HG02981 (cell line): ENCODE results near the gene POLR2L.

Experiments used
- ATAC-seq: cut with Tn5 transposase; IDR thresholded peaks from one replicate; pipeline ENCODE4 v1.9.1; 2021; ENCODE audit warnings: mild to moderate bottlenecking, moderate library complexity; ENCODE audit not compliant: unreplicated experiment

The POLR2L gene

DNA sequence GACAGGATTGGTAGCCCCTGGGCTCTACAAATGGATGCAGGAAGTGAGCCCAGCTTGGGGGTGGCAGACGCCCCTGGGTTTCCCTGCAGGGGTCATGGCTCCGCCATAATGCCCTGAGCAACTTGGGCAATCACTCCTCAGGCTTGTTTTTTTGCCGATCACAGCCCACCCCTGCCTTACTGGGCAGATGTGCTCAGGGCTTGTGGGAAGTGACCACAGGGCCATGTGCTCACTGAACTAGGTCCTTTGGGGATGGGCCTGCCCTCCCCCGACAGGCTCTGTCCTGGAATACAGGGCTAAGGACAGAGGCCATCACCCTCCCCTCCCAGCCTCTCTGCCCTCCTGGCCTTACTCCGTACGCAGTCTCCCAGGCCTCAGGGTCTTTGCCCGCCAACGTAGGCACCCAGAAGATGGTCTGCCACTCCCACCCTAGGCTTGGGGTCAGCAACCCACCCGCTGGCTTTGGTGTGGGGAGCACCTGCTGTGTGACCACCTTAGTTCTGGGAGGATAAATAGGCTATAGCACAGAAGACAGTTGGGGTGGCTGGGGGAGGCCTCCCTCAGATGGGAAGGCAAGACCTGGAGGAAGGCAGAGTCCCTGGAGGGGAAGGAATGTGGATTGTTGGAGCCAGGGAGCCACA lies 28.8 kb downstream of the POLR2L start:
- ATAC-seq: no peak

DNA sequence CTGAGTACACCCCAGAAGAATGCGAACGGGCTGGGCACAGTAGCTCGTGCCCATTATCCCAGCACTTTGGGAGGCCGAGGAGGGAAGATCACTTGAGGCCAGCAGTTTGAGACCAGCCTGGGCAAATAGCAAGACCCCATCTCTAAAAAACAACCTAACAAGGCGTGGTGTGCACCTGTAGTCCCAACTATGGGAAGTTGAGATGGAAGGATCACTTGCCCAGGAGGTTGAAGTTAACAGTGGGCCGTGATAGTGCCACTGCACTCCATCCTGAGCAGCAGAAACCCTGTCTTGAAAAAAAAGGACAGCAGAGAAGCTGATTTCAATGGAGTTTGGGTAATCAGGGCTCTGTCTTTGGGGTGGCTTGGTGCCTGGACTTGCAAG lies 29.3 kb downstream of the POLR2L start:
- no peak for ATAC-seq

DNA sequence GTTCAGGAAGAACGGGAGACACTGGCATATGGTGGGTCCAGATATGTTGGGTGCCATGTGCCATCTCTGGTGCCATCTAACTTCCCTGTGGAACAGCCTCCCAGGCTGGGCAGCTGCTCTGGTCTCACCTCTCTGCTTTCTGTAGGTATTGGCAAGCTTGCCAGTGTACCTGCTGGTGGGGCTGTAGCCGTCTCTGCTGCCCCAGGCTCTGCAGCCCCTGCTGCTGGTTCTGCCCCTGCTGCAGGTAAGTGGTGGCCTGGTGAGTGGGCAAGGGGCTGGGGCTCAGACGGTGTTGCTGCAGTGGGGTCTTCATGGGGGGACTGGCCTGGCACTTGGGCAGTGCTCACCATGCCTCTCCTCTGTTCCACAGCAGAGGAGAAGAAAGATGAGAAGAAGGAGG lies 29.9 kb downstream of the POLR2L start:
- no peak for ATAC-seq

DNA sequence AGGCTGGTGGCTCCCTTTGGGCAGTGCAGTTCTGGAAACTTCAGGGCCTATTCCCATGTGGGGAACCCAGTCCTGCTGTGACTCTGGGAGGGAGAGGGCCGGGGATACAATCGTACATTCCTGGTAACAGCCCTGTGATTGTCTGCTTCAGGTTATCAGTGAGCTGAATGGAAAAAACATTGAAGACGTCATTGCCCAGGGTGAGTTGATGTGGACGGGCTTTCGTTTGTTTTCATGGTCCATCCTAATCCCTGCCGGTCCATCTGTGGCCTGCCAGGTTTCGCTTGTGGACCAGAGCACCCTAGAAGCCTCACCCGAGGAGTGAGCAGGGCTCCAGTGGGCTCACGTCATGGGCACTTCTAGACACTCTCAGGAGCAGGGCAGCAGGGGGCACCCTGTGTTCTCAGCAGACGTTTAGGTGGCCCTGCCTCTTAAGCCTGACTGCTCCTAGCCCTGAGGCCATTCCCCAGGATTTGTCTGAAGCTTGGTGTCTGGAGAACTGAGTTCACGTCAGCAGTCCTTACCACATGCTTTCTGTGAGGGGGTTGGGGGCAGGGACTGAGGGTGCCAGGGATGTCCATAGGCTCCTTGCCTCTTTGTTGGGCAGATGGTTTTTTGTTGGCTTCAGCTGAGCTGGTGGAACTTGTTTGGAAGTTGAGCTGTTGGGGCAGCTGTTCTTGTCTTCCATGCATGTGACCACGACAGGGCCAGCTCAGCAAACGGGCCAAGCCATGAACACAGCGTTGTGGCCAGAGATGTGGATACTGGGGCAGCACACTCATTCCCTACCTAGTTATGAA lies 30.7 kb downstream of the POLR2L start:
- ATAC-seq: no peak

- peak; percentile 12 for ATAC-seq
Measured at GRCh38 chr11:810040-810567, 32.2 kb downstream of the POLR2L start.

GRCh38 chr11:809287-810039 lies 32.9 kb downstream of the POLR2L start, which contains the start of gene RPLP2:
Gene RPLP2 (plus strand): TSS chr11:809967. CDS start chr11:810235, 268 bp downstream.
- ATAC-seq: peak; percentile 70

DNA sequence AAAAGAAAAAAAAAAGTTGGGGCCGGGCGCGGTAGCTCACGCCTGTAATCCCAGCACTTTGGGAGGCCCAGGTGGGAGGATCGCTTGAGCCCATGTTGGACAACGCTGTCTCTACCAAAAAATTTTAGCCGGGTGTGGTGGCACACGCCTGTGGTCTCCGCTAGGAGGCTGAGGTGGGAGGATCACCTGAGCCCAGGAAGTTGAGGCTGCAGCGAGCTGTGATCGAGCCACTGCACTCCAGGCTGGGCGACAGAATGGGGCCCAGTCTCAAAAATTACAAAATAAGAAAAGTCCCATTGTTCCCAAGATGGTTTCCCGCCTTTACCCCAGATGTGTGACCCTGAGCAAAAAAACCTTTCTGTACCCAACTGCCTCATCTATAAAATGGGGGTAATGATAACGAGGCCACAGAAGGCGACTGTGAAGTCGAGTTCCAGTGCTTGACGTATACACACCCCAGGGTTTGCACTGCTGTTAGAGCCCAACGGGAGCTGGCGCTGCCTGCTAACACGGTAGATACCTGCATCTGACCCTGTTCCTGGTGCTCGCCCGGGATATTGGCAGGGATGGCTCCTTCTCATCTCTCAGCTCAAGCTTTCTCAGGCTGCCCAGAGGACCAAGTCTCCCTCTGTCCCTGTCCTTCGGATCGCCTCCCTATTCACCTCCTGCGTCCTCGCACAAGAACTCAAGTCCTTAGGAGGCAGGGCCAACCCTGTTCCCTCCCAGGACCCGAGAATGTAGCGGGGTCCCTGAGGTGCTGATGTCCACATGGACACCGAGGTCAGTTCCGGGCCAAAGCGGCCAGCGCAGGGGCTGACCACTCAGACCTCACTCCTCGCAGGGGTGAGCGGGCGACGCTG lies 33.7 kb downstream of the POLR2L start:
- no peak for ATAC-seq

- no peak for ATAC-seq
Measured at GRCh38 chr11:804599-804964, 37.7 kb downstream of the POLR2L start.

DNA sequence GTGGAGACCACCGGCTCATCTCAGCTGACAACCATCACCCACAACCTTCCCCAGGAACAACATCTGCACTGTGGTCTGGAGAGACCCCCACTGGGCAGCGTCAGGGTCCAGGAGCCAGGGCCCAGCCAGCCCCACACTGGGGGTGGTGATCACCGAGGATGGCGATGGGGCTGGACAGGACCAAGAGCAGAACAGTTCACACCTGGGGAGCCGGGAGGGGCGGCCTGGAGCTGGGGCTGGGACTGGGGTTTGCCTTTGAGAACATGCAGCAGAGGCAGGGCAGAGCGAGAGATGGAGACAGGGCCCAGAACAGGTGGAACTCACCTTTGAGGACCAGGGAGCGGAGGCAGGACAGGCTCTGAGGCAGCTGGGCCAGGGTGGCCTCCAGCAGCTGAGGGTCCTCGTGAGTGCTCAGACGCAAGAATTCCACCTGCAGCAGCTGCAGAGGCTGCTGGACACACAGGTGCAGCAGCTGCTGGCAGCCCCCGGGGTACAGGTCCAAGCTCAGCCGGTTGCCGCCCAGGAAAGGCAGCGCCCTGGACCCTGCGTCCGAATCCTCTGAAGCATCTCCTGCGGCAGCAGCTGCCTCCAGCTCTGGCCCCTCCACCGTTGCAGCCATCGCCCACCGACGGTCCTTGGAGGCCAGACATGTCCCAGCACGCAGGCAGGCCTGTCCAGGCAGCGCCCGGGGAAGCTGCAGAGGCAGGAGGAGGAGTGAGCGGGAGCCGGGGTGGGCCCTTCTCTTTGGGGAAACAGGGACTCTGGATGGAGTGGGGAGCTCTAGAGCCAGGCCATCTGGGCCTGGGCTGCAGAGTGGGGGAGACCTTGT lies 38.3 kb downstream of the POLR2L start:
- ATAC-seq: no peak

DNA sequence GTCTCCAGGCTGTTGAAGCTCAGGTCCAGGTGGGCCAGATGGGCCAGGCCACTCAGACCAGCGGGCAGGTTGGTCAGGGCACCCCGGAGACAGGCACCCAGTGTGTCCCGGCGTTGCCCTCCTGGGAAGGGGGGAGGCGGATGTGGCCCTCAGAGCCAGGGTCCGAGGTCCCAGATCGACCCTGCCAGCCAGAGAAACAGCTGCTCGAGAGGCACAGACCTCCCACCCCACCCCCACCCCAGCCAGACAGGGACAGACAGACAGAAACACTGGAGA lies 38.9 kb downstream of the POLR2L start:
- ATAC-seq: no peak

DNA sequence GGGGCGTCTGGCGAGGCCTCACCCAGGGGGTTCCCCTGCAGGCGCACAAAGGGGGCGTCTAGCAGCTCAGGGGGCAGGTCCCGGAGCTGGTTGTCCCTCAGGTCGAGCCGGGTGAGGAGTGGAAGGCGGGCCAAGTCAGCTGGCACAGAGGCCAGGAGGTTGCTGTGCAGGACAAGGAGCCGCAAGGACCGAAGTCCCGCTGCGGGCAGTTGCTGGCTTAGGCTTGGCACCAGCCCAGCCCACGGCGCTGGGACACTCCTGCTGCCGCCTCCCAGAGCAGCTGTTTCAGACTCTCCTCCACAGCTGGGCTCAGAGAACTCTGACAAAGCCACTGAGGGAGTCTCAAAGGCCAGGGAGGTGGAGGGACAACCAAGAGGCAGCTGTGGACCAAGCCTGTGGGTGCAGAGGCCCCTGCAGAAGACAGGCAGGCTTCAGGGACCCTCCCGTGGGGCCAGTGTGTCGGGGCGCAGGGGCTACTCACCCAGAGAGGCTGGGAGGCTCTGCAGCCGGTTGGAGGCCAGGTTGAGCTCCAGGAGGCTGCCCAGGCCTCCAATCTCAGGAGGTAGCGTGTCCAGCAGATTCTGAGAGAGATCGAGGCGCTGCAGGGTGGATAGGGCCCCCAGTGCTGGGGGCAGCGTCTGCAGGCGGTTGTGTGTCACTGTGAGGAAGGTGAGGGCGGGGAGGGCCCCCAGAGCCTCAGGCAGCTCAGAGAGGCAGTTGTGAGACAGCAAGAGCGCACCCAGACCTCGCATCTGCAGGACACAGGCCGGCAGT lies 39.4 kb downstream of the POLR2L start:
- no peak for ATAC-seq

DNA sequence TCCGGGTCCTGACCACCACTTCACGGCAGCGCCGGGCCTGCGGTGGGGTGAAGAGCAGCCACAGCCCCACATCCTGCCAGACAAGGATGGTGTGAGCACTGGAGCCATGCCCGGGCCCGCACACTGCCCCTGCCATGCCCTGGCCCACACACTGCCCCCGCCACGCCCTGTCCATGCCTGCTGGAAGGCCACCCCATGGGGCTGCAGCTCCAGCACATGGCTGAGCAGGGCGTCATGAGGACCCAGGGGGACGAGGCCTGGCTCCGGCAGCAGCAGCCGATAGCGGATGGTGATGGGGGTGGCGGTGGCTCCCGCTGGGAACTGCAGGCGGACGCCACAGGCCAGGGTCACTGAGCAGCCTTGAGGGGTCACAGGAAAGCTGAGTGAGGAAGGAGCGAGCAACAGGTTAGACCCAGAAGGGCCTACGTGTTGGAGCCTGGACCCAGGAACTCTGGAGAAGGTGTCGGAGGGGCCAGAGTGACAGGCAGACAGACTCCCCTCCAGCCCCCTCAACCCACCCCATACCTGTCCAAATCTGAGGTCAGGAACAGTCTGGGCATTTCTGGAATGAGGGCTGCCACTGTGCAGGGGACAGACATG lies 40.2 kb downstream of the POLR2L start:
- no peak for ATAC-seq

DNA sequence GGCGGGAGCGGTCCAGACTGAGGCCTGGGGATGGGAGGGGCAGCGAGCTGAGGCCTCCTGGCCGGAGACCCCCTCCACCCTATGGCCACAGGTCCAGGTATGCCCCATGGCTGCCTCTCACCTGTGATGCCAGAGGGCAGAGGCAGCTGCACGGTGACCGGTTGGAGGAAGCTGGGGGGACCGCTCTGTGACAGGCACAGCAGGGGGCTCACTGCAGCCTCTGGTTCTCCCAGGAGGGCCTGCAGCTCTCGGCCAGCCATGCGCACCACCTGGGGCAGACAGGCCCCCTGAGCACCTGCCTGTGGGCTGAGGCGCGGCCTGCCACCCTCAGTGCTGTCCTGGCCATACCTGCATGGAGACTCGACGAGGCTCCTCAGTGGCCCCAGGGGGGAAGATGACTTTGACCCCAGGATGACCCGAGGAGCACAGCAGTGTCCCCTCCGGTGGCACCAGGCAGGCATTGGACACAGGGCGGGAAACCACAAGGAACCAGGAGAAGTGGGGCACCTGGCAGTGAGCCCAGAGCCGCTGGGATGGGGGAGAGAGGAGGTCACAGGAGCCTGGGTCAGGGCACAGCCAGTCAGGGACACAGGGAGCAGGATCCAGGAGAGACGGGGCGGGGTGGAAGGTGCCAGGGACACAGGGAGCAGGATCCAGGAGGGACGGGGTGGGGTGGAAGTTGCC lies 41.1 kb downstream of the POLR2L start:
- no peak for ATAC-seq

DNA sequence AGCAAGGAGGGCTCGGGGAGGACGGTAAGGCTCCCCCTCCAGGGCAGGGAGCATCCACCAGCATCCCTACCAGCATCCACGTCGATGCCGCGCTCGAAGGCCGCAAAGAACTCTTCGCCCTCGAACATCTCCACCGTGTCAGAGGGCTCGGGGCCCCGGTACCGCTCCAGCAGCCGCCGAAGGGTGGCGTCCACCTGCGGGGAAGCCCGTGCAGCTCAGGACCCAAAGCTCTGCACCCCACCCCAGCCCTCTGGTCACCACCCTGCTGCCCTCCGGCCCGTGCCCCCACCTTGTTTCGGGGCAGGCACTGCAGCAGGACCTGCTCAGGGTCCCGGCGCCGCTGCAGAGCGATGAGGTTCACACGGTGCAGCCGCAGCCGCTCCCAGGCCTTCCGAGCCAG lies 41.9 kb downstream of the POLR2L start:
- no peak for ATAC-seq

DNA sequence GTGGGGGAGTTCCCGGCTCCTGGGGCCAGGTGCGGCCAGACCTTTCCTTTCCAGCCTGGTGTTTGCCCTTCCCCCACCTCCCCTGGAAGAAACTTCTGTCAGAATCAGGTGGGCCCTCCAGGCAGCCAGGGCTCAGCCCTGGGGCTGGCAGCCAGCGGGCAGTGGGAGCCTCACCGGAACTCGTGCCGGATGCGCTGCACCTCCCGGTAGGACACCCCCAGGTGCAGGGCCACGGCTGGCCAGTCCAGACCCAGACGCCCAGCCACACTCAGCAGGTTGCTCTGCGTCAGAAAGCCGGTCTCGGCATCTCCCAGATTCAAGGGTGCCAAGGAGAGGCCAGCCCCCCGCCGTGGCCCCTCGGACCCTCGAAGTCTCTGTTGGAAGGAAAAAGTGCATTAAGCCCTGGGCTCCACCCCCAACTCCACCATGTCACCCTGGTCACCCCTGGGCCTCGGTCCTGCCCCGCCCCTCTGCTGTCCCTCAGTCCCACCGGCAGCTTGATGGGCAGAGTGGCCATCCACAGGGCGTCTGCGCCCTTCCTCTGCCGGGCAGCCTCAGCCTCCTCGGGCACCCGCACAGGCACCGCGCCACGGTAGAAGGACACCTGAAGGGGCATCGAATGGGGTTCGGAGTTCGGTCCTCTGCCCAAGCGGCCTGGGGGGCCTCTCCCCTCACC lies 42.5 kb downstream of the POLR2L start:
- ATAC-seq: no peak

- ATAC-seq: peak; percentile 56
Measured at GRCh38 chr11:798093-798713, 44.1 kb downstream of the POLR2L start, which contains the start of gene SLC25A22. Gene SLC25A22 (minus strand): TSS chr11:798281. CDS start chr11:795006, 3,275 bp downstream.
